T-cell (primary cell): Measurements from ENCODE around the gene IWS1. TPM values are rescaled to one million over a fixed set of nuclear protein-coding genes. Genes with fewer than 3 reads are reported as not detected.

Experiments
- ATAC-seq, 4 experiments: fragments of 200-7000 bp in 3 of 4; fragments of 150-1000 bp in 1 of 4; cut with Tn5 transposase; replicated peaks in 1 of 4; 1 replicate in 3 of 4; 2 replicates in 1 of 4; pipeline ENCODE4 v1.10.0; 2021; ENCODE audit warnings: moderate library complexity in 3 of 4, mild to moderate bottlenecking in 2 of 4, moderate number of reproducible peaks in 1 of 4
- CTCF ChIA-PET, 2 donors: fragments of 300-600 bp; sonication (Branson Sonifier 250); formaldehyde crosslinking; loops; one replicate each; lab custom pipeline; 2022; ENCODE audit warnings: antibody characterized with exemption in 2 of 2; lab: Charles Lee
- POLR2A ChIA-PET, 2 donors: fragments of 300-600 bp; sonication (Branson Sonifier 250); formaldehyde crosslinking; loops; one replicate each; lab custom pipeline; 2022; ENCODE audit warnings: antibody characterized with exemption in 2 of 2; lab: Charles Lee
- DNase-seq, 35 experiments: peaks; one replicate each; pipeline versions ENCODE4 v3.0.0 to v3.0.0-alpha.2; 2013 to 2023
- H3K27ac ChIP-seq: one replicate; pipeline ENCODE4 v1.5.1; 2013; ENCODE audit warnings: low read length
- H3K27me3 ChIP-seq, 2 experiments: replicated peaks in 1 of 2; 1 replicate in 1 of 2; 2 replicates in 1 of 2; pipeline versions ENCODE4 v1.6.1 to v1.7.0; 2013; ENCODE audit warnings: low read length in 1 of 2, mixed read lengths in 1 of 2; ENCODE audit not compliant: control insufficient read depth in 2 of 2, insufficient read depth in 2 of 2; ENCODE audit errors: extremely low read depth in 1 of 2
- H3K36me3 ChIP-seq, 2 donors: 1 replicate in 1 of 2; 2 replicates in 1 of 2; pipeline versions ENCODE4 v1.6.1 to v1.7.0; 2013; ENCODE audit warnings: low read length in 1 of 2; ENCODE audit not compliant: control insufficient read depth in 2 of 2, insufficient read depth in 1 of 2; ENCODE audit errors: extremely low read depth in 1 of 2
- H3K4me1 ChIP-seq, 2 experiments: 1 replicate in 1 of 2; 2 replicates in 1 of 2; pipeline versions ENCODE4 v1.6.1 to v1.7.0; 2013; ENCODE audit warnings: low read length in 2 of 2, mixed read lengths in 1 of 2; ENCODE audit not compliant: insufficient read depth in 2 of 2, control insufficient read depth in 1 of 2; ENCODE audit errors: extremely low read depth in 1 of 2
- H3K4me3 ChIP-seq, 2 donors: 1 replicate in 1 of 2; 2 replicates in 1 of 2; pipeline versions ENCODE4 v1.5.1 to v1.7.0; 2013; ENCODE audit warnings: mild to moderate bottlenecking in 2 of 2, low read length in 1 of 2, moderate library complexity in 1 of 2; ENCODE audit not compliant: control insufficient read depth in 1 of 2; ENCODE audit errors: extremely low read depth in 1 of 2
- H3K9me3 ChIP-seq: 2 replicates; pipeline ENCODE4 v1.7.0; 2013
- H3K27ac Mint-ChIP-seq, 2 donors: one replicate each; pipeline ENCODE4 v1.8.0; 2020 to 2021; ENCODE audit warnings: mild to moderate bottlenecking in 2 of 2, mixed read lengths in 2 of 2
- H3K27me3 Mint-ChIP-seq, 2 donors: one replicate each; pipeline ENCODE4 v1.8.0; 2021 to 2022; ENCODE audit warnings: mixed read lengths in 2 of 2
- H3K36me3 Mint-ChIP-seq: one replicate; pipeline ENCODE4 v1.8.0; 2021; ENCODE audit warnings: mixed read lengths
- H3K4me1 Mint-ChIP-seq, 3 donors: one replicate each; pipeline ENCODE4 v1.8.0; 2020 to 2022; ENCODE audit warnings: mixed read lengths in 3 of 3, mild to moderate bottlenecking in 1 of 3
- H3K4me3 Mint-ChIP-seq, 3 donors: one replicate each; pipeline ENCODE4 v1.8.0; 2020 to 2022; ENCODE audit warnings: mild to moderate bottlenecking in 3 of 3, mixed read lengths in 3 of 3, moderate library complexity in 3 of 3
- H3K9me3 Mint-ChIP-seq, 3 donors: one replicate each; pipeline ENCODE4 v1.8.0; 2020 to 2022; ENCODE audit warnings: mixed read lengths in 3 of 3
- WGBS: methylation state at CpG from one replicate; pipeline ENCODE4 v1.1.5; 2013; ENCODE audit warnings: missing lambda C conversion rate; ENCODE audit not compliant: insufficient coverage; 5-methylcytosine and 5-hydroxymethylcytosine counted together
- total RNA-seq, 35 experiments: library from RNA in 6 of 35; stranded (reverse) in 6 of 35; fragments of 120-200 nt in 1 of 35; gene quantifications; one replicate each; pipeline versions ENCODE4 v1.2.1 to v1.2.4 and lab custom pipeline; 2013 to 2026

Gene IWS1
- total RNA-seq, 5 donors from 2014 or later (not counting 1 experiment from before 2014, with no cell fraction given), result 20.8 to 47.1 (median 42.6) TPM

DNA sequence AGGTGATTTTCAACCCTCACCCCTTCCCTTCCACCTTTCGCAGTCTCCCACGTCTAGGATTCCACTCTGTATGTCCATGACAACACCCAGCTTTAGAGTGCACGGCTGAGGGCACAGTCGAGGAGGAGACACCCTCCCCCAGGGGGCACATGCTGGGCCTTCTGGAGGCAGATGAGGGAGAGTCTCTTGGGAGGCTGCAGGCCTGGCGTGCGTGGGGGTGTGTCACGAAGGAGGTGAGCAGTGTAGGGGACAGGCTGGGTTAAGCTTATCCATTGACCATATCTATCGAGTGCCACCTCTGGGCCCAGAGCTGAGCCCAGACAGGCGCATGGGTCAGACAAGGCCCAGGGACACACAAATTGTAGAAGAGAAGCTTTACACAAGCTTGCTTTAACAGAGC lies 89.2 kb downstream of the IWS1 start:
- ChIA-PET POLR2A (no interaction called here), CTCF (no interaction called here)
- Mint-ChIP-seq H3K27me3 (no peaks in the 10 kb centered on the region), H3K9me3 (peaks cover 0 to 17% (median 8%) of the 10 kb centered on the region in 3 donors), H3K4me1 (no peaks in the 10 kb centered on the region), H3K4me3 (no peak overlapping the region), H3K36me3 (no peaks in the 10 kb centered on the region), H3K27ac (no peak overlapping the region)
- no peak overlapping the region for H3K27ac ChIP-seq
- no peaks in the 10 kb centered on the region for H3K36me3 ChIP-seq
- H3K4me3 ChIP-seq, result no peak overlapping the region
- ATAC-seq (no peak), DNase-seq (no peak)
- H3K4me1 ChIP-seq, result no peaks in the 10 kb centered on the region
- H3K9me3 ChIP-seq, result no peaks in the 10 kb centered on the region
- 100% methylated on average over 2 of the region's 9 CpGs for WGBS
- peaks cover 0 to 3% of the 10 kb centered on the region in 2 experiments for H3K27me3 ChIP-seq

DNA sequence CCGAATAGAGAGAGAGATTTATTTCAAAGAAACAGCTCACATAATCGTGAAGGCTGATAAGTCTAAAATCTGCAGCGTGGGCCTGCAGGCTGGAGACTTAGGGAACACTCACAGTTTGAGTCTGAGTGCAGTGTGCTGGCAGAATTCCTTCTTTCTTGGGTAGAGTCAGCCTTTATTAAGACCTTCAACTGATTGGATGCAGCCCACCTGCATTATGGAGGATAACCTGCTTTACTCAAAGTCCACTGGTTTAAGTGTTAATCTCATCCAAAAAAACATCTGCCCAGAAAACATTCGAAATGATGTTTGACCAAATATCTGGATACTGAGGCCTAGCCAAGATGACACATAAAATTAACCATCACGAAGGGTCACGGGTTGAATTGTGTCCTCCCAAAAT lies 91.8 kb downstream of the IWS1 start:
- CTCF ChIA-PET, result no interaction called here
- no peak for DNase-seq
- Histone ChIP-seq H3K4me3 (no peak overlapping the region), H3K4me1 (no peaks in the 10 kb centered on the region), H3K9me3 (no peaks in the 10 kb centered on the region), H3K27ac (no peak overlapping the region), H3K27me3 (peaks cover 0 to 3% of the 10 kb centered on the region in 2 experiments), H3K36me3 (peaks cover 0 to 3% of the 10 kb centered on the region in 2 donors)
- no peak for ATAC-seq
- H3K4me1 Mint-ChIP-seq, result no peaks in the 10 kb centered on the region
- 90% methylated on average over 2 of the region's 6 CpGs for WGBS
- H3K4me3 Mint-ChIP-seq, result no peak overlapping the region
- no peaks in the 10 kb centered on the region for H3K36me3 Mint-ChIP-seq
- POLR2A ChIA-PET, result no interaction called here
- no peaks in the 10 kb centered on the region for H3K27me3 Mint-ChIP-seq
- no peak overlapping the region for H3K27ac Mint-ChIP-seq
- no peaks in the 10 kb centered on the region for H3K9me3 Mint-ChIP-seq

- Histone ChIP-seq H3K9me3 (no peaks in the 10 kb centered on the region), H3K4me1 (no peaks in the 10 kb centered on the region), H3K4me3 (no peak overlapping the region), H3K36me3 (peaks cover 0 to 7% of the 10 kb centered on the region in 2 donors), H3K27ac (no peak overlapping the region), H3K27me3 (peaks cover 0 to 11% of the 10 kb centered on the region in 2 experiments)
- Mint-ChIP-seq H3K36me3 (no peaks in the 10 kb centered on the region), H3K9me3 (no peaks in the 10 kb centered on the region), H3K4me1 (no peaks in the 10 kb centered on the region), H3K27me3 (no peaks in the 10 kb centered on the region), H3K27ac (no peak overlapping the region), H3K4me3 (no peak overlapping the region)
- ChIA-PET CTCF (interaction anchor here in 1 of 2 donors (0.7 kb wide), 1 partner anchor 309 kb away, joined by 3 read pairs; no protein-coding TSS in a partner anchor), POLR2A (no interaction called here)
- DNase-seq (no peak), ATAC-seq (no peak)
- 84% methylated on average over 13 of the region's 14 CpGs for WGBS
These were observed 94.8 kb downstream of the IWS1 start for GRCh38 chr2:127431408-127432023.

Other genes with a start within 250 kb of the IWS1 start
- gene ERCC3, start 232.3 kb downstream of the IWS1 start, total RNA-seq, result 10 to 100 TPM; 41.5 to 62.1 (median 52.3) TPM
- 10 to 100 TPM; 81.6 to 89.1 (median 83.2) TPM for gene MAP3K2, start 138.5 kb downstream of the IWS1 start, total RNA-seq
- gene PROC, start 108.1 kb downstream of the IWS1 start, total RNA-seq, result under 1 TPM in 3 of 5 donors, not detected in 2; 0.20 to 0.76 (median 0.49) TPM
- under 1 TPM in 4 of 5 donors, not detected in 1; 0.13 to 0.96 (median 0.28) TPM for gene MYO7B, start 9.2 kb upstream of the IWS1 start, total RNA-seq
- gene GPR17, start 119.7 kb upstream of the IWS1 start, total RNA-seq, result not detected
- 10 to 100 TPM in 3 of 5 donors, 1 to 10 TPM in 2; 8.4 to 14.8 (median 10.3) TPM for gene LIMS2, start 149.0 kb upstream of the IWS1 start, total RNA-seq
- gene SFT2D3, start 175.0 kb upstream of the IWS1 start, total RNA-seq, result 10 to 100 TPM in 3 of 5 donors, 1 to 10 TPM in 2; 6.1 to 13.9 (median 12.4) TPM